AG04450 (cell line): ENCODE measurements around the gene EPHA3. TPM values are rescaled to one million over a fixed set of nuclear protein-coding genes. Genes with fewer than 3 reads are reported as not detected.

Source experiments
- CTCF ChIA-PET: fragments of 300-600, 350-600 bp; formaldehyde crosslinking; extraction: SDS; loops from one replicate; lab custom pipeline; 2022; ENCODE audit warnings: antibody characterized with exemption, inconsistent platforms; lab: Charles Lee
- POLR2A ChIA-PET: fragments of 350-600 bp; formaldehyde crosslinking; extraction: SDS; loops from one replicate; lab custom pipeline; 2021; ENCODE audit warnings: antibody characterized with exemption, inconsistent platforms; lab: Yijun Ruan, JAX
- DNase-seq: peaks from one replicate; pipeline ENCODE4 v3.0.0-alpha.2; 2011; ENCODE audit warnings: low read depth, low spot score
- H3K27ac ChIP-seq: one replicate; pipeline ENCODE4 v1.5.1; 2012; ENCODE audit warnings: low read depth, low read length, control low read depth
- H3K27me3 ChIP-seq: one replicate; pipeline ENCODE4 v1.6.0; 2012; ENCODE audit warnings: low read length; ENCODE audit not compliant: control insufficient read depth, insufficient read depth
- H3K4me3 ChIP-seq: 2 replicates; pipeline ENCODE4 v1.5.1; 2011; ENCODE audit warnings: mild to moderate bottlenecking, low read depth, low read length, control low read depth
- H3K9me3 ChIP-seq: 2 replicates; pipeline ENCODE4 v1.5.1; 2012; ENCODE audit warnings: low read length; ENCODE audit not compliant: control insufficient read depth, insufficient read depth
- CTCF ChIP-seq: IDR thresholded peaks from 2 replicates; pipeline ENCODE4 v1.5.1; 2011; ENCODE audit warnings: low read depth, low read length, control low read depth, inconsistent platforms
- polyA plus RNA-seq: library from polyadenylated mRNA; depleted of rRNA; stranded (reverse); fragments of >200 nt; gene quantifications from 2 replicates; pipeline ENCODE4 v1.2.3, GENCODE V29; 2011

Gene EPHA3
- polyA plus RNA-seq, 1 experiment, result 0.04 TPM

- no peak overlapping the region for H3K27ac ChIP-seq
- no peaks in the 10 kb centered on the region for H3K9me3 ChIP-seq
- ChIA-PET POLR2A (no interaction called here), CTCF (no interaction called here)
- DNase-seq, result no peak
- no peaks in the 10 kb centered on the region for H3K27me3 ChIP-seq
- no peak overlapping the region for H3K4me3 ChIP-seq
- TF ChIP-seq CTCF, result no peak
Measured at GRCh38 chr3:89113344-89113743, 5.9 kb downstream of the EPHA3 start.

DNA sequence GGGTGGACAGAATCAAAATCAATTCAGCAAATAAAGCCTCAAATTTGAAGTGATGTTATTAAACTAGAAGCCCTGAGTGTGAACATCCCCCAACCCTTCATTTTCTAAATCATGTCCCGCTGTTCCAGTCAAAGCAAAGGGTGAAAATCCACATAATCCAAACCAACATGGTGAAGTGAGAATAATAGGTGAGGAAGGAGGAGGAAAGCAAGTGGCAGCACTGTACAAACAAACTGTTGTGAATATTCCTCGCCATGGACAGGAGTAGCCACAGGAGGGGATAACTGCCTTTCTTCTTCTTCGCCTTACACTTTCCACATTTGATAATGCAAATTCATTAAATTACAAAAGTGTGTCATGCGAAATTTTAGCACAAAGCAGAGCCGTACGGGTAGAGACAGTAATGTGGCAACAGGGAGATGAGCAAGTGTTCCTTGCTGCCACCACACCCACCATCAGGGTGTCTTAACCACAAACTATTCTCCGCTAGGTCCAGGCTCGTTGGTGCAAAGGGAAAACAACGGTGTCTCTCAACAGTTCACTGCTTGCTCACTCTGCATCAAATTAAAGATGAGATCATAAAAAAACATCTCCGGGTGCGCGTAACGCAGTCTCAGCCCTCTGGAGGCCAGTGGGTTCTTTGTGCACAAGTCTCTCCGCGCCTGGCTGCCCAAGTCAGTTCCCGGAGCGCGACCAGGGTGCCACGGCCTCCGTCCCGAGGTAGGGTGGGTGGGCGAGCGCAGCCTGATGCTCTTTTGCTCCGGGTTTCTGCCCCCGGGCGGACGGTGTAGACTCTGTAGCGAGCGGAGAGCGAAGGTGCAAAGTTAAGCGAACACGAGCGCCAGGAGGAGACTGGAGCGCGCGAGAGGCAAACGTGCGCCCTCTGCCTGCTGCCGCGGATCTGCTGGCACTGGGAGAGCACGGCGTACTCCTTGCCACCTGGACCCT lies 6.7 kb downstream of the EPHA3 start:
- no peak for DNase-seq
- no peaks in the 10 kb centered on the region for H3K9me3 ChIP-seq
- peak; percentile 68 for TF ChIP-seq CTCF
- no peaks in the 10 kb centered on the region for H3K27me3 ChIP-seq
- POLR2A ChIA-PET, result no interaction called here
- H3K4me3 ChIP-seq, result peak overlapping the region; percentile 57
- CTCF ChIA-PET, result interaction anchor here (1.0 kb wide), 1 partner anchor 909 kb away, joined by 3 read pairs; no protein-coding TSS in a partner anchor
- H3K27ac ChIP-seq, result no peak overlapping the region

- CTCF ChIA-PET, result interaction anchor here (0.8 to 1.0 kb wide), 2 partner anchors 22 to 910 kb away, joined by 3 to 4 read pairs; no protein-coding TSS in a partner anchor
- no peaks in the 10 kb centered on the region for H3K27me3 ChIP-seq
- no peak for DNase-seq
- POLR2A ChIA-PET, result no interaction called here
- no peak overlapping the region for H3K4me3 ChIP-seq
- no peak for TF ChIP-seq CTCF
- no peaks in the 10 kb centered on the region for H3K9me3 ChIP-seq
- no peak overlapping the region for H3K27ac ChIP-seq
Measured at GRCh38 chr3:89114841-89115223, 7.4 kb downstream of the EPHA3 start.

DNA sequence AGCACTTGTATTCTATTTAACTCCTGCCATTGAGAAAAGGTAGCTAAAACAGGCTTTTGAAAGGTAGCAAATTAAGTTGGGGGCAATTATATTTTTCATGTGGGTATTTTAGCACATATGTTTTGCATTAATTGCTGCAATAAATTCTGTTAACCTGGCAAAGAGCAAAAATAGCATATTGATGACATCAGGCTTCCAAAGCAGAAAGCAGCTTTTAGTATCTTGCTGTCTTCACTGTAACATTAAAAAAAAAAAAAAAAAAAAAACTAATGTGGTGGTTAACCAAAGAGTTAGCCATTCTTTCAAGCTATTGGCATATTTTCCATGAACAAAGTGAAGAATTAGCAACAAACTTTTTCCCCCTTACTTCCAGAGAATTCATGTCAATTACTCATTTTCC lies 9.1 kb downstream of the EPHA3 start:
- CTCF ChIA-PET, result interaction anchor here (1.0 kb wide), 1 partner anchor 27 kb away, joined by 4 read pairs; no protein-coding TSS in a partner anchor

More for the DNA sequence above, 9.1 kb downstream of the EPHA3 start:
- no peak overlapping the region for H3K4me3 ChIP-seq
- no peaks in the 10 kb centered on the region for H3K9me3 ChIP-seq
- no peak overlapping the region for H3K27ac ChIP-seq
- H3K27me3 ChIP-seq, result no peaks in the 10 kb centered on the region
- POLR2A ChIA-PET, result no interaction called here
- no peak for DNase-seq
- TF ChIP-seq CTCF, result no peak
